HG03439 (cell line): ENCODE data around the gene SMC4.
"Not testable (repeated sequence)": the region's sequence is repeated elsewhere in the genome, so short reads cannot be mapped to it uniquely, and the experiment has no call there.

Experiments used
- ATAC-seq: cut with Tn5 transposase; IDR thresholded peaks from one replicate; pipeline ENCODE4 v1.9.1; 2021; ENCODE audit warnings: mild to moderate bottlenecking, moderate library complexity; ENCODE audit not compliant: unreplicated experiment

SMC4 gene

GRCh38 chr3:160399125-160400029 is at the start of gene SMC4, which contains the start of gene IFT80:
SMC4 (plus strand) TSS chr3:160399650; CDS start chr3:160400827, 1,177 bp downstream.
IFT80 (minus strand) TSS chr3:160399225; CDS start chr3:160384600, 14,625 bp downstream.
- ATAC-seq: peak; percentile 94

DNA sequence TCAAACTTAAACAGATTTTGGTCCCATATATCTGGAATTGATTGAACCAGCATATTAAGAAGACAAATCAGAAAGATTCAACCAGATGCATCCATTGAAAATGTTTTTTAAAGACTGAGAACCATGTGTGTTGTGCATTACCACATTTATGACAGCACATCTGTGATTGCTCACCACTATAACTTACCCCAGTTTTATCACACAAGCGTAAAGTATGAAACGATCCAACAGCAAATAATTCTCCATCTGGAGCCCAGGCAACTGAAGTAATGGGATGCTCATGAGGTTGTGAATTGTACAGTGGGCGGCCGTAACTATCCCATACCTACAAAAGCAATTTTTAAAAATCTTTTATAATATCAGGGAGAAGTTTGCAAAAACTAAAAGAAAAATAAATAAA is 43.6 kb upstream of the SMC4 start:
- ATAC-seq: no peak

DNA sequence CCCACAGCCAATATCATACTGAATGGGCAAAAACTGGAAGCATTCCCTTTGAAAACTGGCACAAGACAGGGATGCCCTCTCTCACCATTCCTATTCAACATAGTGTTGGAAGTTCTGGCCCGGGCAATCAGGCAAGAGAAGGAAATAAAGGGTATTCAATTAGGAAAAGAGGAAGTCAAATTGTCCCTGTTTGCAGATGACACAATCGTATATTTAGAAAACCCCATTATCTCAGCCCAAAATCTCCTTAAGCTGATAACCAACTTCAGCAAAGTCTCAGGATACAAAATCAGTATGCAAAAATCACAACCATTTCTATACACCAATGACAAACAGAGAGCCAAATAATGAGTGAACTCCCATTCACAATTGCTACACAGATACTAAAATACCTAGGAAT is 36.6 kb upstream of the SMC4 start:
- not testable (repeated sequence) for ATAC-seq

- ATAC-seq: no peak
Observed at GRCh38 chr3:160365869-160366522, 33.5 kb upstream of the SMC4 start.

DNA sequence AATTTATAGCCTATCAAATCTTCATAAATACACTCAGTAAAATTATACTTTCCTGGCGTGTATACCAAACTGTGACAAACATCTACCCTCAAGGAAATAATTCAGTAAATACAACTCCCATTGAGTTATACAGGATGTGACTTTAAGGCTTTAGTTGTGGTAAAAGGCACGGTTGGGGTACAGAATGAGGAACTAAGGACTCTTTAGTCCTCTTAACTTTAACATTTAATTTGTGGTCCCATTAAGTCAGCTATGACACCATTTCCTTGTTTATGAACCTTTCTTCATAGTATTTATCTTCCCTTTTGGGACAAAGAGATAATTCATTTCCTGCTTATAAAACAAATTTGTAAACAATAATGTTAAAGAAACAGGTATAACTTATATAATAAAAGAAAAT is 30.6 kb upstream of the SMC4 start:
- no peak for ATAC-seq

GRCh38 chr3:160369784-160370183 is 29.7 kb upstream of the SMC4 start:
- ATAC-seq: no peak

GRCh38 chr3:160370987-160371857 is 28.2 kb upstream of the SMC4 start:
- ATAC-seq: no peak

DNA sequence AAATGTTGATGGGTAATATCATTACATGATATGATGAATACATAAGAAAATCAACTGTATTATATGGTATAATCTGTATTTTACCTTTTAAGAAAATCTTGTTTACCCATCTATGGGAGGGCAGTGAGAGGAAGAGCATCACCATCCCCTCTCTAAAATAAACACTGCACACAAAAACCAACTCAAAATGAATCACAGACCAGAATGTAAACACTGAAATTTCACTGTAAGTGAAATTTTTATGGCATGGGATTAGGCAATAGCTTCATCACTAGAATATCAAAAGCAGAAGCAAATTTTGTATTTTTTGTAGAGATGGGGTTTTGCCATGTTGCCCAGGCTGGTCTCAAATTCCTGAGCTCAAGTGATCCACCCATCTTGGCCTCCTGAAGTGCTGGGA is 26.7 kb upstream of the SMC4 start:
- no peak for ATAC-seq

- ATAC-seq: no peak
Observed at GRCh38 chr3:160373655-160374054, 25.8 kb upstream of the SMC4 start.

DNA sequence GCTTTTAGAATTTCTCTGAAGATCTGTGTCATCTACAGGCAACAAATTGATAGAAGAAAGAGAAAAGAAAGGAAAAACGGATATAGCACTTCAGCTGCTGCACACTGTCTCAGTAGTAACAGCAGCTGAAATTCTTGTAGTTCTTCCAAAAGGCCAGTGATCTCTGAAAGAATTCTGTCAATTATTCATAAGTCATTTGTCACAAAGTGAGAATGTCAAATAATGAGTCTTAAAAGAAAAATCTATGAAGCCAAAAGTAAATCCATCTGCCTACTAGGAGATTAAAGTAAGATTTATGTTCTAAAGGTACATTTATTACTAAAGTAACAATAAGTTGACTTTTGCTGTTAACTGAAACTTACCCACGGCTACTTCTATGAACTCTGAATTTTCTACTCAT is 25.0 kb upstream of the SMC4 start:
- no peak for ATAC-seq

- ATAC-seq: no peak
Observed at GRCh38 chr3:160374925-160375324, 24.5 kb upstream of the SMC4 start.

DNA sequence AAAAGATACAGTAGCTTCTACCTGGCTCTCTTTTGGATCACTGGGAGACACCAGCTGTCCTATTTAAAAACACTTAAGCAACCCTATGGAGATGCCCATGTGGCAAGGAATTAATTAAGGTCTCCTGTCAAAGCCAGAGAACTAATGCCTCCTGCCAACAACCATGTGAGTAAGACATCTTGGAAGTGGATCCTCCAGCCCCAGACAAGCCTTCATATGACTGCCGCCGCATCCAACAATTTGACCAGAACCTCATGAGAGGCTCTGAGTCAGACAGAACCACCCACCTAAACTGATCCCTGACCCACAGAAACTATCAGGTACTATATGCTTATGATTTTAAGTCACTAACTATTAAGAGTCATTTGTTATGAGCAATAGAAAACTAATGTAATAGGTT is 22.8 kb upstream of the SMC4 start:
- ATAC-seq: no peak

- ATAC-seq: no peak
Observed at GRCh38 chr3:160378331-160379109, 20.9 kb upstream of the SMC4 start.

- ATAC-seq: no peak
Observed at GRCh38 chr3:160379628-160380214, 19.7 kb upstream of the SMC4 start.

DNA sequence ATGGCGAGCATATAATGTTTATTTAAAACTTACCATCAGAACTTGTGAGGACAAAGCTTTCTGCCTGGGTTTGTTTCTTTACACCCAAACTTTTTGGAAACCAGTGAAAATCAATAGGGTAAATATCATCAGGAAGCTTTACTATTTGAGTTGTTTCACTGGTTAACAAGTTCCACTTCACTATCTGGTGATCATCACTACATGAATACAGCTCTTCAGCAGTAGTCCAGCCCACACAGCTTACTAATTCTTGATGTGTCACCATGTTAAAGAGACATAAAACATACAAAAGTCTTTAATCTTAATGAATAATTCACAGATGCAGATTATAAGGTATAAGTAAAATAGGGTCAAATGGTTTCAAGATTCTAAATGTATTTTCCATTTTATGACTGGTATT is 18.0 kb upstream of the SMC4 start:
- no peak for ATAC-seq

DNA sequence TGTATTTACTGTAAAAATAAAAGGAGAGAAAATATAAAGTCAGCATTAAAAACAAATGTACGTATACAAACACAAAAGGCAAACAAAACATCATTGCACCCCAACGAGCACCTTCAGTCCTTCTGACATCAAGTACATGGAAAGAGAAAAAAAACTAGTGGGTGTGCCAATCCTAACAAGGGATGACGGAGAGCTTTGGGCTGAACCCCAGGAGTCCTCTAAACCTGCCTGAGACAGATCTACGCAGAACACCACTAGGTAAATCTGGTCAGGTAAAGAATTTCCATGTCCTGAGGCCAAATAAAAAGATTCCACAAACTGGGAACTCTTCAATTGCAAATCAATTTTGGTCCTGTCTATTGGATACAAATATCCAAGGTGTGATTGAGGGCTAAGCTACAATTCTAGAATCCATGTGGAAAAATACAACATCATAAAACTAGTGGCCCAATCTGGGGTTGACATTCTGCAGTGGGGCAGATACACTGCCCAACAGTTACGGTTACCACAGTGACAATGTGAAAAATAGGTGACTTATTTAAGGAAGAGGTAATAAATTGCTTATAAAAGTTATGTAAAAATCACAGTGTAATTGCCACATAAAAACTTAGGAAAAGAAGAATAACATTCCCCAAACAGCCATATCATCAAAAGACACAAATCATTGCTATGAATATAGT is 14.7 kb upstream of the SMC4 start:
- no peak for ATAC-seq

DNA sequence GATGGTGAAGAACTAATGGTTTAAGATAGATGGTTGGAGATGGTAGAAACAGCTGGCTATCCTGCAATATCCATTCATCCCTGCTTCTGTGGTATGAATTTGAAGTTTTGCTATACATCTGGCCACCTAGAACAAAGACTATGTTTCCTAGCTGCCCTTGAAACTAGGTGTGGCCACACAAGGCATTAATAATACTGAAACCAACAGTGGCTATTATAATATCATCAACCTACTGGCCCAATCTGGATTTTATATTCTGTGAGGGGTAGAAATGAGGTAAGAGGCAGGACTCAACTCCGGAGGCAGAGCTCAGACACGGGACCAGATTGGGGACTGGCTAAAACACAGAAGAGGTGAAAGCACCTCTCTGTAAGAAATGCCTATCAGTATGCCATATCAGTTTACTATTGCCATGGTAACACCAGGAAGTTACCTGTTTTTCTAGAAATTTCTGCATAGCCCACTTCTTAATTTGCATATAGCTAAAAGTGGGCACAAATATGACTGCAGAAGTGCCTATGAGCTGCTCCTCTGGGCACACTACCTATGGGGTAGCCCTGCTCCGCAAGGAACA is 8.8 kb upstream of the SMC4 start:
- peak; percentile 61 for ATAC-seq

DNA sequence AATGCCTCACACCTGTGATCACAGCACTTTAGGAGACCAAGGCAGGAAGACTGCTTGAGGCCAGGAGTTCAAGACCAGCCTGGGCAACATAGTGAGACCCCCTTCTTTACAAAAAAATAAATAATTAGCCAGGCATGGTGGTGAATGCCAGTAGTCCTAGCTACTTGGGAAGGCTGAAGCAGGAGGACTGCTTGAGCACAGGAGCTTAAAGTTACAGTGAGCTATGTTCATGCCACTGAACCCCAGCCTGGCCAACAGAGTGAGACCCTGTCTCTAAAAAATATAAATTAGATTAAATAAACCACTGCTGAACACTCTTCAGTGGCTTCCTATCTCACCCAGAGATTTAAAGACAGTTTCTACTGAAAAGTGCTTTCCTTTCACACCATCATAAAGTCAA is 6.7 kb upstream of the SMC4 start:
- ATAC-seq: no peak

DNA sequence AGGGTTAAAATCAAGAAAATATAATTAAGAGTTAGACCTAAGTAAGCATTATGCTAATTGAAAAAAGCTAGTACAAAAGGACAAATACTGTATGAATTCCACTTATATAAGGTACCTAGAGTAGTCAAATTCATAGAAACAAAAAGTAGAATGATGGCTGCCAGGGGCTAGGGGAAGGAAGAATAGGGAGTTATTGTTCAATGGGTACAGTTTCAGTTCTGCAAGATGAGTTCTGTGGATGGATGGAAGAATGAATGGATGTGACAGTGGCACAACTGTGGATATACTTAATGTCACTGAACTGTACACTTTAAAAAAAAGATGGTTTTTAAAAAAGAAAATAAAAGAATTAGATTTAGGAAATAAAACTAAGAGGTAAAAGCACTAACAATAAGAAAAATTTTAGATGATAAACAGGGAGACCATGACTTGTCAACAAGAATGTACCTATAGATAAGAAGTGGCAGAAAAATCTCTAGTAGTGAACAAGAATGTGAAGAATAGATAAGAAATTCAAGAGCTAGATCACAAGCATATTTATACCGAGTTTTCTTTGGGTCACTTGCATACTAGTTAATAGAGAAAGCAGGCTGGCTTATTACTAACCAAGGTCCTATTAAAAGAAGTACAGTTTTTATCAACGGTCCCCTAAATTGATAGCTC is 6.0 kb upstream of the SMC4 start:
- no peak for ATAC-seq
